Transverse colon (tissue), 4 donors: ENCODE measurements around the gene IMMP2L. TPM values are rescaled to one million over a fixed set of nuclear protein-coding genes. Genes with fewer than 3 reads are reported as not detected.

Experiments
- DNase-seq: peaks from one replicate; pipeline ENCODE4 v3.0.0-alpha.2; 2019
- H3K27ac ChIP-seq, 4 donors: fragments of 200-600 bp; sonication (generic); 2 replicates each; pipeline ENCODE4 v1.5.1; 2016 to 2018; ENCODE audit warnings: inconsistent platforms in 4 of 4
- H3K27me3 ChIP-seq: fragments of 200-600 bp; sonication (generic); 2 replicates; pipeline ENCODE4 v1.5.1; 2017; ENCODE audit warnings: inconsistent platforms
- H3K36me3 ChIP-seq, 4 donors: fragments of 200-600 bp; sonication (generic); 2 replicates each; pipeline ENCODE4 v1.5.1; 2017 to 2019; ENCODE audit warnings: inconsistent platforms in 4 of 4
- H3K4me1 ChIP-seq, 4 donors: fragments of 200-600 bp; sonication (generic); 2 replicates each; pipeline ENCODE4 v1.5.1; 2017 to 2020; ENCODE audit warnings: inconsistent platforms in 4 of 4
- H3K4me3 ChIP-seq, 4 donors: fragments of 200-600 bp; sonication (generic); 1 replicate in 1 of 4; 2 replicates in 3 of 4; pipeline versions ENCODE4 v1.5.1 to v1.6.1; 2017 to 2019; ENCODE audit warnings: inconsistent platforms in 4 of 4
- H3K9me3 ChIP-seq, 2 donors: fragments of 200-600 bp; sonication (generic); 2 replicates each; pipeline ENCODE4 v1.5.1; 2017 to 2019; ENCODE audit warnings: inconsistent platforms in 2 of 2
- CTCF ChIP-seq, 5 experiments: fragments of 200-600 bp in 3 of 5; fragments of 450-650 bp in 2 of 5; sonication (generic) in 3 of 5; IDR thresholded peaks; 1 replicate in 2 of 5; 2 replicates in 3 of 5; pipeline ENCODE4 v1.5.1; 2016 to 2017; ENCODE audit warnings: antibody characterized with exemption in 5 of 5, inconsistent platforms in 3 of 5, mild to moderate bottlenecking in 2 of 5, moderate library complexity in 1 of 5
- EP300 ChIP-seq: sonication (generic); formaldehyde crosslinking; IDR thresholded peaks from one replicate; pipeline ENCODE4 v1.6.1; 2017; ENCODE audit warnings: antibody characterized with exemption, low read depth
- POLR2A ChIP-seq: fragments of 450-650 bp; IDR thresholded peaks from one replicate; pipeline ENCODE4 v1.6.1; 2016; ENCODE audit warnings: antibody characterized with exemption, mild to moderate bottlenecking, moderate library complexity
- POLR2AphosphoS5 ChIP-seq, 3 donors: sonication (generic); formaldehyde crosslinking; IDR thresholded peaks; one replicate each; pipeline ENCODE4 v1.6.1; 2016; ENCODE audit warnings: antibody characterized with exemption in 3 of 3
- WGBS, 2 donors: methylation state at CpG; one replicate each; pipeline ENCODE4 v1.1.5; 2018; ENCODE audit warnings: low coverage in 1 of 2; 5-methylcytosine and 5-hydroxymethylcytosine counted together
- in situ Hi-C, 4 donors: fragments of 200-750 bp; cut with MboI; loops; one replicate each; pipeline versions ENCODE4 v1.15.0 to v1.15.1; 2017; ENCODE audit warnings: low sequenced_read_pairs in 3 of 4, low pct_ligation_motif_present in 1 of 4, low pct_unique_long_range_greater_than_20kb in 1 of 4
- intact Hi-C: fragments of 100-400 bp; cut with DNase I; formaldehyde crosslinking; loops from one replicate; pipeline ENCODE4 v1.15.1; 2023; ENCODE audit warnings: low total_unique reads
- total RNA-seq, 4 donors: library from RNA; depleted of rRNA; stranded (reverse); fragments of >200 nt; gene quantifications; one replicate each; pipeline ENCODE4 v1.1.0, GENCODE V29; 2016

The IMMP2L gene
- total RNA-seq, 4 donors from 2014 or later = 8.6 to 69.6 (median 10.9) TPM

- DNase-seq = no peak
- H3K9me3 ChIP-seq = no peaks in the 10 kb centered on the region
- in situ Hi-C loops (no loop called here), intact Hi-C loops (no loop called here)
- H3K4me1 ChIP-seq = no peaks in the 10 kb centered on the region
- no peaks in the 10 kb centered on the region for H3K27me3 ChIP-seq
- H3K27ac ChIP-seq = no peak overlapping the region
- no peak for TF ChIP-seq POLR2AphosphoS5 (IDR thresholded peaks at IDR 0.05)
- H3K4me3 ChIP-seq = no peak overlapping the region
- H3K36me3 ChIP-seq = no peaks in the 10 kb centered on the region
These were observed 402.9 kb downstream of the IMMP2L start for GRCh38 chr7:111159426-111159825.

- H3K4me1 ChIP-seq = no peaks in the 10 kb centered on the region
- WGBS, 2 donors = 95 to 100% methylated on average over 1 of the region's 1 CpG
- TF ChIP-seq EP300 (no peak), POLR2A (no peak), POLR2AphosphoS5 (IDR thresholded peaks at IDR 0.05) (no peak), CTCF (IDR thresholded peaks at IDR 0.05) (no peak)
- H3K27me3 ChIP-seq = no peaks in the 10 kb centered on the region
- no peak overlapping the region for H3K4me3 ChIP-seq
- no peaks in the 10 kb centered on the region for H3K9me3 ChIP-seq
- in situ Hi-C loops (no loop called here), intact Hi-C loops (no loop called here)
- no peak overlapping the region for H3K27ac ChIP-seq
- DNase-seq = no peak
- H3K36me3 ChIP-seq = no peaks in the 10 kb centered on the region
These were observed 411.6 kb downstream of the IMMP2L start for GRCh38 chr7:111150709-111151108.

- 80 to 88% methylated on average over 6 of the region's 6 CpGs for WGBS, 2 donors
- no peak for DNase-seq
- in situ Hi-C loops = no loop called here
- Histone ChIP-seq H3K36me3 (no peaks in the 10 kb centered on the region), H3K9me3 (no peaks in the 10 kb centered on the region), H3K27me3 (no peaks in the 10 kb centered on the region), H3K4me3 (no peak overlapping the region), H3K27ac (no peak overlapping the region), H3K4me1 (no peaks in the 10 kb centered on the region)
- intact Hi-C loops = loop anchor here (5.0 kb wide), 1 partner anchor 391 kb away; no protein-coding TSS in a partner anchor
- no peak for TF ChIP-seq POLR2AphosphoS5 (IDR thresholded peaks at IDR 0.05)
- no peak for TF ChIP-seq EP300
- no peak for TF ChIP-seq POLR2A
- TF ChIP-seq CTCF (IDR thresholded peaks at IDR 0.05) = no peak
These were observed 414.4 kb downstream of the IMMP2L start for GRCh38 chr7:111147708-111148533.

- no peak for TF ChIP-seq POLR2AphosphoS5 (IDR thresholded peaks at IDR 0.05)
- no peak for TF ChIP-seq POLR2A
- TF ChIP-seq CTCF (IDR thresholded peaks at IDR 0.05) = no peak
- TF ChIP-seq EP300 = no peak
- intact Hi-C loops (loop anchor here (5.0 kb wide), 1 partner anchor 389 kb away; no protein-coding TSS in a partner anchor), in situ Hi-C loops (no loop called here)
- Histone ChIP-seq H3K27me3 (no peaks in the 10 kb centered on the region), H3K27ac (no peak overlapping the region), H3K9me3 (no peaks in the 10 kb centered on the region), H3K36me3 (no peaks in the 10 kb centered on the region), H3K4me3 (no peak overlapping the region), H3K4me1 (no peaks in the 10 kb centered on the region)
- no peak for DNase-seq
These were observed 416.2 kb downstream of the IMMP2L start for GRCh38 chr7:111146136-111146535.

- no peak for TF ChIP-seq POLR2AphosphoS5 (IDR thresholded peaks at IDR 0.05)
- TF ChIP-seq CTCF (IDR thresholded peaks at IDR 0.05) = no peak
- TF ChIP-seq POLR2A = no peak
- no peak for TF ChIP-seq EP300
- no peak for DNase-seq
- H3K4me3 ChIP-seq = no peak overlapping the region
- intact Hi-C loops = loop anchor here (5.0 kb wide), 1 partner anchor 388 kb away; no protein-coding TSS in a partner anchor
- H3K36me3 ChIP-seq = no peaks in the 10 kb centered on the region
- H3K4me1 ChIP-seq = no peaks in the 10 kb centered on the region
- in situ Hi-C loops = no loop called here
- H3K27me3 ChIP-seq = no peaks in the 10 kb centered on the region
- H3K27ac ChIP-seq = no peak overlapping the region
- no peaks in the 10 kb centered on the region for H3K9me3 ChIP-seq
- WGBS, 2 donors = 94 to 100% methylated on average over 2 of the region's 2 CpGs
These were observed 416.8 kb downstream of the IMMP2L start for GRCh38 chr7:111145472-111145871.
